ENCODE results near the gene CREG2. TPM values are rescaled to one million over a fixed set of nuclear protein-coding genes. Genes with fewer than 3 reads are reported as not detected.

CREG2 gene
- total and polyA plus RNA-seq, 2 donors (not counting 1 experiment from before 2014, with no cell fraction given) = 0.10 TPM; not detected in 1

- no peak overlapping the region for H3K4me2 ChIP-seq (replicated peaks; ENCODE audit: low read depth, low read length, poor library complexity, severe bottlenecking)
- Mint-ChIP-seq H3K27ac (no peak overlapping the region), H3K4me3 (no peak overlapping the region), H3K9me3 (ENCODE audit: insufficient read depth) (no peaks in the 10 kb centered on the region), H3K27me3 (peaks cover 5% of the 10 kb centered on the region), H3K4me1 (peaks cover 8% of the 10 kb centered on the region)
- DNase-seq (no peak), ATAC-seq (ENCODE audit: low read depth) (no peak)
- POLR2A ChIA-PET = no interaction called here
- no peak overlapping the region for H3K27ac ChIP-seq (ENCODE audit: low read length in 2 of 2)
- H3K9ac ChIP-seq (ENCODE audit: low read length) = no peak overlapping the region
- H3K9me3 ChIP-seq (ENCODE audit: control extremely low read depth in 1 of 3, control insufficient read depth in 2 of 3, insufficient read depth in 1 of 3, low read length in 2 of 3) = no peaks in the 10 kb centered on the region
- H2AFZ ChIP-seq (ENCODE audit: insufficient read depth, low read depth, low read length, poor library complexity, severe bottlenecking) = no peak overlapping the region
- H3K4me3 ChIP-seq (ENCODE audit: control extremely low read depth in 1 of 5, extremely low read depth in 1 of 5, insufficient read depth in 1 of 5, low read depth in 2 of 5, low read length in 4 of 5) = no peak overlapping the region
- CTCF ChIA-PET = interaction anchor here (1.3 to 1.5 kb wide), 2 partner anchors 13 to 476 kb away, joined by 3 to 8 read pairs; no protein-coding TSS in a partner anchor
- H3K79me2 ChIP-seq (ENCODE audit: control insufficient read depth, insufficient read depth, low read length) = no peaks in the 10 kb centered on the region
- intact Hi-C loops (cut with micrococcal nuclease) = no loop called here
- no peak for TF ChIP-seq CTCF (IDR thresholded peaks at IDR 0.05)
- TF ChIP-seq EZH2 (IDR thresholded peaks at IDR 0.05; ENCODE audit: borderline replicate concordance, insufficient read depth, low read depth, low read length, poor library complexity, severe bottlenecking) = no peak
- no peaks in the 10 kb centered on the region for H4K20me1 ChIP-seq (ENCODE audit: control insufficient read depth, insufficient read depth, low read length, poor library complexity, severe bottlenecking)
- 90% methylated on average over 8 of the region's 10 CpGs for WGBS (ENCODE audit: insufficient coverage)
- H3K36me3 ChIP-seq (replicated peaks in 1 of 2; ENCODE audit: control extremely low read depth in 1 of 2, control insufficient read depth in 1 of 2, extremely low read depth in 1 of 2, insufficient read depth in 2 of 2, low read length in 1 of 2) = no peaks in the 10 kb centered on the region
- H3K4me1 ChIP-seq (ENCODE audit: control insufficient read depth in 2 of 2, insufficient read depth in 2 of 2, low read length in 2 of 2) = no peaks in the 10 kb centered on the region
- H3K27me3 ChIP-seq (replicated peaks in 1 of 4; ENCODE audit: control extremely low read depth in 1 of 4, control insufficient read depth in 3 of 4, insufficient read depth in 4 of 4, low read length in 3 of 4) = no peaks in the 10 kb centered on the region
Measured at GRCh38 chr2:101355401-101356054, 31.8 kb downstream of the CREG2 start.

Measured in B cell (primary cell).